Measurements from ENCODE around the gene ARHGEF5.
"Not testable (repeated sequence)": the region's sequence is repeated elsewhere in the genome, so short reads cannot be mapped to it uniquely, and the experiment has no call there.

- TF ChIP-seq CTCF (IDR thresholded peaks at IDR 0.05 in 2 of 3, conservative IDR thresholded peaks at IDR 0.05 in 1 of 3; ENCODE audit: control insufficient read depth in 2 of 3, extremely low read depth in 1 of 3, insufficient read depth in 1 of 3, low read depth in 3 of 3, low read length in 3 of 3); POLR2A (IDR thresholded peaks at IDR 0.05; ENCODE audit: low read depth, low read length): not testable (repeated sequence)
These were observed 45.5 kb upstream of the ARHGEF5 start for GRCh38 chr7:144309702-144310101.

Data from GM12878 (cell line).